Placental epithelial cell (primary cell): ENCODE data around the gene TMEM25. TPM values are rescaled to one million over a fixed set of nuclear protein-coding genes. Genes with fewer than 3 reads are reported as not detected.

Experiments used
- total RNA-seq: library from RNA; depleted of rRNA; stranded (reverse); fragments of >200 nt; gene quantifications from 2 replicates; pipeline ENCODE4 v1.2.3, GENCODE V29; 2012

Gene TMEM25
- 42.0 and 60.8 TPM in 2 replicates for total RNA-seq

DNA sequence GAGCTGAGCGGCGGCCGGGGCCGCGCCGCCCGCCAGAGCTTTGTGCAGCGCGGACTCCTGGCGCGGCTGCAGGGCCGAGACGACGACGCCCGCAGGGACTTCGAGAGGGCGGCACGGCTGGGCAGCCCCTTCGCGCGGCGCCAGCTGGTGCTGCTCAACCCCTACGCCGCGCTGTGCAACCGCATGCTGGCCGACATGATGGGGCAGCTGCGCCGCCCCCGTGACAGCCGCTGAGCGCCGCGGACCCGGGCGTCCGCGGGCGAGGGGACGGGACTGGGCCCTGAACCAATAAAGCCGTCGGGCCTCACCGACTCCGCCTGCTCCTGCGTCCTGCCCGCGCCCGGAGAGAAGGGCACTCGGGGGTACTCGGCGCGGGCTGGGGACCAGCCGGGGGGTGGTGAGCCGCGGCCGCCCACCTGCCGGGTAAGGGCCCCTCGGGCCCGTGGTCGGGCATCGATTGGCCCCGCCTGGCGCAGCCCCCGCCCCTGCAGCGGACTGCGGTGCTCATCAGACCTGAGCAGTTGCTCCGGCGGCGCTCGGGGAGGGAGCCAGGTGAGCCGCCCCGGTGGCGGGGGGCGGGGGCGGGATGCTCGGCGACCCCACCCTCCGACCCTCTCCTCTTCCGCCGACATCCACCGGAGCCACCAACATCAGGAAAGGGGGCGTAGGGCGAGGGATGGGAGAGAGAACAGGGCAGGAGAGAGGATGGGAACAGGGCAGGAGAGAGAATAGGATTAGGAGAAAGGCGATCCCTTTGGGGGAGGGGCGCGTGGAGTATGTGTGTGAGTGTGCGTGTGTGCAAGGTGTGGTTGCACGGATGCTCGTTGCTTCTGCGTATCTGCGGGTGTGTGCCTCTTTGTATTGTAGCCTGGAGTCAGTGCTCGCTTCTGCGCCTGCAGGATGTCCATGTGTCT, at the start of gene TMEM25:
Gene TMEM25 (plus strand): TSS at position 510 of the 914 bp plus-strand sequence. CDS start 610 bp downstream, outside the sequence.

DNA sequence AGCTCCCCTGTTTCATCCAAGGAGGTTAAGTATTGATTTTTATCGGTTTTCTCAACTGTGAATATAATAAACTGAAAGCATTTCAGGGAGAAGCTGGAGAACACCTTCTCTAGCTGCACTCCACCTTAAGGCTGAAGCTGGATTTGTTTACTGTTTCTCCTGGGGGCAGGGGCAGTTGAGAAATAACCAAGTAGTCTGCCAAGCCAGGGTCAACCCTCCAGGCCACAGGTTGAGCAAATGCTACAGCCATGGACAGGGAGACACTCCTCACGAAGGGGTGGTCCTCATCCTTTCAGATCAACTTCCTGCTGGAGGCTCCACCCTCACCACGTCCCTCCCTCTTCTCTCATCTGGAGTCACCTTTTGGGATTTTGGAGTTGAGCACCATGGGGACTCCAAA, 3.9 kb upstream of the TMEM25 start, which contains the start of gene TTC36:
Gene TTC36 (plus strand): TSS at position 366 of the 400 bp plus-strand sequence. CDS start 21 bp downstream, at position 387.

DNA sequence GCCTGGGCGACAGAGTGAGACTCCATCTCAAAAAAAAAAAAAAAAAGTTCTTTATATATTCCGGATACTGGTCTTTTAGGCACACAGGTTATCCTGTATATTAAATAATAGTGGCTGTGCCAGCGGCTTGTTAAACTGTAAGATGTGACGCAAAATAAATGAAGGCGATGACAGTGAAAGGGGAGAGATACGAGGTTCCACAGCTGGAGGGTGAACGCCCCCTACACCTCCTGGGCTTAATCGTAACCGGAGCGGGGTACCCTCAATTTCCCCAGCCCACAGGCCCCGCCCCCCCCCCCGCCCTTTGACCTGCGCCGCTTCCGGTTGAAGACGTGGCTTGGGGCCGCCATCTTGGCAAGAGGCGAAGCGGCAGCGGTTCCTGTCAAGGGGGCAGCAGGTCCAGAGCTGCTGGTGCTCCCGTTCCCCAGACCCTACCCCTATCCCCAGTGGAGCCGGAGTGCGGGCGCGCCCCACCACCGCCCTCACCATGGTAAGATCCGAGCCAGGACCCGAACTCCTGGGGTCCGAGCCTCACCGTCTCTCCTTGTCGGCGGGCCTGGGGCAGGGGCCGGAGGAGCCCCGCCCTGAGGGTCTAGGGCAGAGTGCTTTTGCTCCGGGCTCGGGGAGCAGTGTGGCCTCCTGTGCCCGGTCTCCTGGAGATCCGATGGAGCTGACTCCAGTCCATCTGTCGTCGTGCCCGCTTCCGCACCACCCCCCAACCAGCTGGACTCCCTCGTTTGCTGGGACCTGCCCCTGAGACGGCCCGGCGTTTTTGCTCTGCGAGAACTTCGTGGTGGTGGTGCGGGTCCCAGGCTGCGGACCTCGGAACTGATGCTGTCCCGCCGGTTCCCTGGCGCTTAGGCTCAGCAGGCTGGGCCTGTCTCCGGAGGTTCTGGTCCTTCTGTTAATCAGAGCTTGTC, 41.3 kb downstream of the TMEM25 start, which contains the start of gene ARCN1:
Gene ARCN1 (plus strand): TSS at position 349 of the 920 bp plus-strand sequence. CDS start 139 bp downstream, at position 488.

Other genes with a start within 250 kb of the TMEM25 start
- not detected in 2 replicates for gene CD3E, start 226.5 kb upstream of the TMEM25 start, total RNA-seq
- gene CD3D, start 188.5 kb upstream of the TMEM25 start, total RNA-seq = not detected in 2 replicates
- gene CD3G, start 186.8 kb upstream of the TMEM25 start, total RNA-seq = not detected in 2 replicates
- gene UBE4A, start 171.6 kb upstream of the TMEM25 start, total RNA-seq = 39.7 and 67.5 TPM in 2 replicates
- gene ATP5MG, start 129.6 kb upstream of the TMEM25 start, total RNA-seq = 34.5 and 41.3 TPM in 2 replicates
- gene KMT2A, start 94.7 kb upstream of the TMEM25 start, total RNA-seq = 50.6 and 58.0 TPM in 2 replicates
- gene TTC36, start 3.7 kb upstream of the TMEM25 start, total RNA-seq = 1.2 and 2.7 TPM in 2 replicates
- gene IFT46, start 34.7 kb downstream of the TMEM25 start, total RNA-seq = 40.4 and 43.8 TPM in 2 replicates
- 148 and 247 TPM in 2 replicates for gene ARCN1, start 41.2 kb downstream of the TMEM25 start, total RNA-seq
- 29.4 and 37.4 TPM in 2 replicates for gene PHLDB1, start 76.4 kb downstream of the TMEM25 start, total RNA-seq
- not detected in 2 replicates for gene TREH, start 148.5 kb downstream of the TMEM25 start, total RNA-seq